Thoracic aorta (tissue), 2 donors: ENCODE results near the gene CDK10. TPM values are rescaled to one million over a fixed set of nuclear protein-coding genes. Genes with fewer than 3 reads are reported as not detected.

Experiments
- ATAC-seq: fragments of 150-250 bp; one replicate; pipeline ENCODE4 v1.8.0; 2017; ENCODE audit warnings: low read depth; ENCODE audit not compliant: insufficient number of reproducible peaks, low FRiP score
- DNase-seq: peaks from one replicate; pipeline ENCODE4 v3.0.0-alpha.2; 2020; ENCODE audit warnings: low spot score
- H3K27ac ChIP-seq, 2 donors: fragments of 200-600 bp; sonication (generic); 1 replicate in 1 of 2; 2 replicates in 1 of 2; pipeline ENCODE4 v1.5.1; 2016; ENCODE audit warnings: mild to moderate bottlenecking in 2 of 2, moderate library complexity in 2 of 2
- H3K27me3 ChIP-seq: fragments of 200-600 bp; sonication (generic); replicated peaks from 2 replicates; pipeline ENCODE4 v1.6.0; 2016; ENCODE audit warnings: mild to moderate bottlenecking; ENCODE audit not compliant: insufficient read depth
- H3K36me3 ChIP-seq: fragments of 200-600 bp; sonication (generic); one replicate; pipeline ENCODE4 v1.5.1; 2016
- H3K4me1 ChIP-seq, 2 donors: fragments of 200-600 bp; sonication (generic); 1 replicate in 1 of 2; 2 replicates in 1 of 2; pipeline versions ENCODE4 v1.5.1 to v1.6.0; 2016; ENCODE audit warnings: low read depth in 2 of 2, mild to moderate bottlenecking in 1 of 2; ENCODE audit not compliant: control insufficient read depth in 1 of 2
- H3K4me3 ChIP-seq: fragments of 200-600 bp; sonication (generic); 2 replicates; pipeline ENCODE4 v1.5.1; 2016; ENCODE audit warnings: mild to moderate bottlenecking
- H3K9me3 ChIP-seq: fragments of 200-600 bp; sonication (generic); 2 replicates; pipeline ENCODE4 v1.5.1; 2016
- total RNA-seq, 2 donors: library from RNA; depleted of rRNA; stranded (reverse); fragments of >200 nt; gene quantifications; one replicate each; pipeline versions ENCODE4 v1.1.0 to v1.2.3, GENCODE V29; 2016
- TF ChIP-seq, protein P1 (sequence below): fragments of 200-600 bp; sonication (generic); IDR thresholded peaks from one replicate; pipeline ENCODE4 v1.5.1; 2019; ENCODE audit warnings: antibody characterized with exemption

The CDK10 gene
- total RNA-seq, 2 donors from 2014 or later, result 20.3 to 35.2 TPM

DNA sequence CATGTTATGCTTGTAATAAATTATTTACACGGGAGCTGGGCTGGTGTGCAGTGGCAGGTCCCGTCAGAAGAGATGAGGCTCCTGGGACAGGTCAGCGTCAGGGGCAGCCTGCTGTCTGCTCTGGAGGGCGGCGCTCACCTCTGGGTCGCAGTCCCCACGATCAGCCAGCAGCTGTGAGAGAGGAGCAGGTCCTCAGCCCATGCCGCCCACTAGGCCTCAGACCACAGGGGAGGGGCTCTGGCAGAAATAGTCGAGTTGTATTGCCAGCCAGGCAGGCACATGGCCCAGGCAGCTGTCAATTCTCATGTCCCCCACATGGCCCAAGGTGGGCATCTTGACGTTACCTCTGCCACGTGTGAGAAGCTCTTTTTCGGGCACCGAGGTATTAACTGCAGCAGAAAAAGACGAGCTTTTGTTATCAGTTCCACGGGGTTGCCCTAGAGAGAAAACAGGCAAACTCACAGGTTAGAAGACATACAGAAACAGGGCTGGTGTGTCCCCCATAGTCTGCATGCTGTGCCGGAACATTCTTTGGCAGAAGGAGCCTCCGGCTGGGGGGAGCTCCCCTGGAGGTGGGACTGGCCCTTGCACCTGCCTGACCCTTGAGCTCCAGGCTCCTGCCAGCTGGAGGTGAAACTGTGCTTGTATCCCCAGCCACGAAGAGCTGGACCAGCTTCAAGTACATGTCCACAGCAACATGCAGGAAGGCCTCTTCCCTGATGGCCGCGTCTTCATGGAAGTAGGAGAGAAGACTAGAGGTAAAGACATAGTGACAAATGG, 52.2 kb downstream of the CDK10 start:
- Histone ChIP-seq H3K27me3 (no peaks in the 10 kb centered on the region), H3K9me3 (no peaks in the 10 kb centered on the region), H3K36me3 (peaks cover 57% of the 10 kb centered on the region), H3K4me1 (no peaks in the 10 kb centered on the region), H3K4me3 (no peak overlapping the region), H3K27ac (no peak overlapping the region)
- TF ChIP-seq, protein P1, sequence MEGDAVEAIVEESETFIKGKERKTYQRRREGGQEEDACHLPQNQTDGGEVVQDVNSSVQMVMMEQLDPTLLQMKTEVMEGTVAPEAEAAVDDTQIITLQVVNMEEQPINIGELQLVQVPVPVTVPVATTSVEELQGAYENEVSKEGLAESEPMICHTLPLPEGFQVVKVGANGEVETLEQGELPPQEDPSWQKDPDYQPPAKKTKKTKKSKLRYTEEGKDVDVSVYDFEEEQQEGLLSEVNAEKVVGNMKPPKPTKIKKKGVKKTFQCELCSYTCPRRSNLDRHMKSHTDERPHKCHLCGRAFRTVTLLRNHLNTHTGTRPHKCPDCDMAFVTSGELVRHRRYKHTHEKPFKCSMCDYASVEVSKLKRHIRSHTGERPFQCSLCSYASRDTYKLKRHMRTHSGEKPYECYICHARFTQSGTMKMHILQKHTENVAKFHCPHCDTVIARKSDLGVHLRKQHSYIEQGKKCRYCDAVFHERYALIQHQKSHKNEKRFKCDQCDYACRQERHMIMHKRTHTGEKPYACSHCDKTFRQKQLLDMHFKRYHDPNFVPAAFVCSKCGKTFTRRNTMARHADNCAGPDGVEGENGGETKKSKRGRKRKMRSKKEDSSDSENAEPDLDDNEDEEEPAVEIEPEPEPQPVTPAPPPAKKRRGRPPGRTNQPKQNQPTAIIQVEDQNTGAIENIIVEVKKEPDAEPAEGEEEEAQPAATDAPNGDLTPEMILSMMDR, result no peak
- DNase-seq (no peak), ATAC-seq (no peak)

DNA sequence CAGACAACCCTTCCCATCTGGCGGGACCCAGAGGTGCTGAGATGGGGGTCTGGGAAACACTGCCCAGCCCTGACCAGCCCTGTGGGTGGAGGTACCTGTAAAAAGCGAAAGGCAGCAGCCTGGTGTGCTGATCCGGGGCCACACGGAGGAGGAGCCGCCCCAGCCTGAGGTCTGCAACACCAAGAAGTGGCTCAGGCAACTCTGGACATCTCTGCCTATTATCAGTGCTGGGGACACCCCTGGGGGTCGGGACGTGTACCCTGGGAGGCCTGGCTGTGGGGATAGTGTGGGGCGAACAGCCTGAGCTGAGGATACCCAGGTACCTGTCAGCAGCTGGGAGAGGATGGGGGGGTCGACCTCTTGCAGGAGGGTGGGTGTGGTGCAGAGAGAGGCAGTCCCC, 52.9 kb downstream of the CDK10 start:
- peaks cover 50% of the 10 kb centered on the region for H3K36me3 ChIP-seq

DNA sequence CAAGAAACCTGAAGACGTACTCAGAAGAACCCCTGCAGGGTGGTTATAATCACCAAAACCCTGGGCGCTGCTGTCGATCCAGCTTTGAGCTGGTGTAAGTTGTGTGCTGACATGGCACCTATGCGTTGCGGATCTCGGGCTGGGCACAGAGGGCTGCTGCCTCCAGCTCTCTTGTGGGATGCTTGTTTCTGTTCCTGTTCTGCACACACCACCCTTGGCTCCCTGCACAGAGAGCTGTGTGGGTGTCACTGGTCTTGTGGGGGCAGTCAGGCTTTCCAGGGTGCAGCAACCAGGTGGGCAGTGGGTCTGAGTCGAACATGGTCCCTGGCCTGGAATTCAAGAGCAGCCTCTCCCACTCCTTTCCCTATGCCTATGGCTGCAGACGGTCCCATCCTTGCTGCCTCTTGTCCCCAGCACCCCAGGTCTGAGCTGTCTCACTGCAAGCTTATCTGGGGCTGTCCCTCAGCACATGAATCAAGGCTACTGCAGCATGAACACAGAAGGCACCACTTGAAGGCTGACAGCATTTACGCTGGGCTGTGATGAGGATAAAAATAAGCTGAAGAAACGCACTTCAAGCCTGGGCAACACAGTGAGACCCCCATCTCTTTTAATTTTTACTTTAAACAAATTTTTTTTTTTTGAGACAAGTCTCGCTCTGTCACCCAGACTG, 55.0 kb downstream of the CDK10 start:
- Histone ChIP-seq H3K4me1 (no peaks in the 10 kb centered on the region), H3K27ac (no peak overlapping the region), H3K27me3 (no peaks in the 10 kb centered on the region), H3K4me3 (no peak overlapping the region), H3K36me3 (peaks cover 32% of the 10 kb centered on the region), H3K9me3 (no peaks in the 10 kb centered on the region)
- TF ChIP-seq, protein P1, result no peak
- DNase-seq (no peak), ATAC-seq (no peak)

More for the DNA sequence above, 52.9 kb downstream of the CDK10 start:
- Histone ChIP-seq H3K27me3 (no peaks in the 10 kb centered on the region), H3K4me1 (no peaks in the 10 kb centered on the region), H3K27ac (no peak overlapping the region), H3K9me3 (no peaks in the 10 kb centered on the region), H3K4me3 (no peak overlapping the region)
- no peak for ATAC-seq
- DNase-seq, result no peak
- TF ChIP-seq, protein P1, result no peak

DNA sequence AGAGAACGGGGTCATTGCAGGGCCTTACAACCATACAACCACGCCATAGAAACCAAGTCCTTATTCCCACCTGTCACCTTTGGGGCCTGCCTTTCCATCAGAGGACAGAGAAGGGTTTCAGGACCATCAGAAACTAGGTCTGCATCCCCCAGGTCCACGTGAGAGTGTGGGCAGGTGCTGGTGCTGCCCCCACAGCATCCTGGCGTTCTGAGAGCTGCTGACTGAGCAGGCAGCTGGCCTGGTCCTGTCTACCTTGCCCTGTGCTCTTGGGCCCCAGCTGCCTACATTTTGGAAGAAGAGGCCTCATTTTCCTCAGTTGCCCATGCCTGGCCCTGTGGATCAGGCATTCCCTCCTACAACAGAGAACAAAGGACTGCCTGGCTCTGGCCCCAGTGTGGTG, 56.5 kb downstream of the CDK10 start:
- Histone ChIP-seq H3K27ac (no peak overlapping the region), H3K27me3 (no peaks in the 10 kb centered on the region), H3K4me3 (no peak overlapping the region), H3K4me1 (no peaks in the 10 kb centered on the region), H3K36me3 (peaks cover 18% of the 10 kb centered on the region), H3K9me3 (no peaks in the 10 kb centered on the region)
- ATAC-seq (no peak), DNase-seq (no peak)
- TF ChIP-seq, protein P1, result no peak

DNA sequence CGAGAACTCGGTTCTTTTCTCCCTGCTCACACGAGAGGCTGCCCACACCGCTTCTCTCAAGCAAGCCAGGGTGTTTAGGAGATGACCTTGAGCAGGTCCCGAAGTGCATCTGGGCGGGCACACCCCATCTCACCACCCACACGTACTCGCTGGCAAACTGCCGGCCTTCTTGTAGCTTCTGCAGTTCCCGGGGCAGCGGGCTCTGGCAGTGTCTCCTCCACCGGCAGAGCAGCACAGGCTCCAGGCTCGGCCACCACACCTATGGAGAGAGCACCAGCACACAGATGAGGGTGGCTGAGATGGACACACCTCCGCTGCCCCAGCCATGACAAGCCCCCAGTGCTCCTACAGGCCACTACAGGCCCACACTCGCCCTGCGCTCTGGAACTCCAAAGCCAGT, 58.3 kb downstream of the CDK10 start:
- ATAC-seq, result no peak
- Histone ChIP-seq H3K4me1 (no peaks in the 10 kb centered on the region), H3K27me3 (no peaks in the 10 kb centered on the region), H3K27ac (no peak overlapping the region), H3K9me3 (no peaks in the 10 kb centered on the region), H3K36me3 (peaks cover 4% of the 10 kb centered on the region), H3K4me3 (no peak overlapping the region)
- no peak for DNase-seq
- TF ChIP-seq, protein P1, result no peak

Other genes starting within 250 kb of the CDK10 start
- 100 to 1,000 TPM; 125 to 129 TPM for gene ANKRD11, start 196.1 kb upstream of the CDK10 start, total RNA-seq
- gene SPG7, start 178.3 kb upstream of the CDK10 start, total RNA-seq, result 100 to 1,000 TPM; 214 to 333 TPM
- gene RPL13, start 126.0 kb upstream of the CDK10 start, total RNA-seq, result 1,000 to 10,000 TPM; 3,914 to 4,192 TPM
- not detected for gene CPNE7, start 110.9 kb upstream of the CDK10 start, total RNA-seq
- gene DPEP1, start 73.0 kb upstream of the CDK10 start, total RNA-seq, result not detected
- 10 to 100 TPM; 63.0 to 77.2 TPM for gene CHMP1A, start 29.0 kb upstream of the CDK10 start, total RNA-seq
- gene SPATA33, start 28.9 kb upstream of the CDK10 start, total RNA-seq, result 1 to 10 TPM; 3.2 to 3.9 TPM
- gene SPATA2L, start 15.0 kb downstream of the CDK10 start, total RNA-seq, result 10 to 100 TPM; 19.0 to 24.1 TPM
- 10 to 100 TPM in 1 of 2 donors, 1 to 10 TPM in 1; 9.5 to 18.3 TPM for gene VPS9D1, start 34.2 kb downstream of the CDK10 start, total RNA-seq
- 10 to 100 TPM; 25.0 to 34.1 TPM for gene ZNF276, start 34.8 kb downstream of the CDK10 start, total RNA-seq
- 1 to 10 TPM; 2.5 to 3.7 TPM for gene FANCA, start 130.0 kb downstream of the CDK10 start, total RNA-seq
- 1 to 10 TPM in 1 of 2 donors, not detected in 1; 2.0 TPM for gene SPIRE2, start 141.8 kb downstream of the CDK10 start, total RNA-seq
- 100 to 1,000 TPM; 166 to 247 TPM for gene TCF25, start 186.9 kb downstream of the CDK10 start, total RNA-seq
- 10 to 100 TPM; 13.1 to 19.3 TPM for gene MC1R, start 232.2 kb downstream of the CDK10 start, total RNA-seq
- 10 to 100 TPM in 1 of 2 donors, 1 to 10 TPM in 1; 4.2 to 18.0 TPM for gene TUBB3, start 236.7 kb downstream of the CDK10 start, total RNA-seq